Measurements from ENCODE around the gene C11orf21.
A peak's percentile ranks its signal among the peaks of the same experiment; 100 is the strongest.

C11orf21 gene

DNA sequence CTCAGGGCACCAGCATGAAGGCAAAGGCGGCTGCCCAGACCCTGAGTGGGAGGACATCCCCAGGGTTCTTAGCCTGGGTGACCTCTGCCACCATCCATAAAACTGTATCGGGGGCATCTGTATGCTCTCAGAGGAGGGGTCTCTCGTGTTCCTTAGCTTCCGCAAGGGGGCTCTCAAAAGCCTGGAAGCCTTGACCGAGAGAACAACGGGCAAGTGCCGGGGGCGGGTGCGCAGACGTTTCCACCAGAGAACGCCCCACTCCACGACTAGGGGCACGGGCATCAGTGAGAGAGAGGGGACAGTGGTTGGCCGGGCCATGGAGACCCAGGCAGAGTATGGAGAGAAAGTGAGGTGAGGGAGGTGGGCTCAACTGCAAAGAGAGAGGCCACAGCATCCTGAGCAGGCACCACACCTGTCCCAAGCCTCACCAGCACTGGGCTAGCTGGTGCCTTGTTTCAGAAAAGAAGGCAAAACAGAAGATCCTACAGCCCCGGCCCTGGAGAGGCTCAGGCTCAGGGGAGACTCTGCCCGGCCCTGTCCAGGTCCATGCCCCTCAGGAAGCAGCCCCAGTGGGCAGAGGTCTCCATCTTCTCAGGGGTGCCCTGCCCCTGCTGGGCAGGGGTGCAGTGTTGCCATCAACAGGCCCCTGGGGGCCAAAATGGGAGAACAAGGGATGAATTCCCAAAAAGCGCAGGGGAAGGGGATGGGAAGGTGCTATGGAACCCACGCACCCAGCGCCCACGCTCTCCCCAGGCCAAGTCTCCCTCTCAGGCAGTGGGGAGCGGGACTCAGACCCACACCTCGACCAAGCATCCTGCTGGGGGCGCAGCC, 6.0 kb upstream of the C11orf21 start:
- DNase-seq = peak; percentile 57

DNA sequence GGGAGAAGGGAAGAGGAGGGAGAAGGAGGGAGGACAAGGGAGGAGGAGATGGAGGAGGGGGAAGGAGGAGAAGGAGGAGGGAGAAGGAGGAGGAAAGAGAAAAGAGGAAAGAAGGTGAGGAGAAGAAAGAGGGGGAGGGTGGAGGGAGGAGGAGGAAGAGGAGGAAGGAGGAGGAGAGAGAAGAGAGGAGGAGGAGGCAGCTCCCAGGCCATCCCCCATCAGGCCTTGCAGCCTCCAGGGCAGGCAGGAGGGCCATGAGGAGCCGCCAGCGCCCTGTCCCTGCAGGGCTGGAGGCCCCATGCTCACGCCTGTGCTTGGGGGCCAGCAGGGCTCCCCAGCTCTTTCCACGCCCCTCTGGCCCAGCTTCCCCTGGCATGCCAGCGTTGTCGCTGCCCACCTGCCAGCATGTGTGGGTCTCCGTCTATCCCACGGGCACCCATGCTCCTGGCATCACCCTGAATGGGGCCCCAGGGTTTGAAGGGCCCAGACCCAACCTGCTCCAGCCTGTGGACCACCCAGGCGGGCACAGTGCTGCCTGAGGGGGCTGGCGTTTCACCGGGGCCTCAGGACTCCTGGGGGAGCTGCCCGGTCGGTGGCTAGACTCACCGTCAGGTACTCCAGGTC, 5.3 kb upstream of the C11orf21 start:
- DNase-seq = peak; percentile 50

DNA sequence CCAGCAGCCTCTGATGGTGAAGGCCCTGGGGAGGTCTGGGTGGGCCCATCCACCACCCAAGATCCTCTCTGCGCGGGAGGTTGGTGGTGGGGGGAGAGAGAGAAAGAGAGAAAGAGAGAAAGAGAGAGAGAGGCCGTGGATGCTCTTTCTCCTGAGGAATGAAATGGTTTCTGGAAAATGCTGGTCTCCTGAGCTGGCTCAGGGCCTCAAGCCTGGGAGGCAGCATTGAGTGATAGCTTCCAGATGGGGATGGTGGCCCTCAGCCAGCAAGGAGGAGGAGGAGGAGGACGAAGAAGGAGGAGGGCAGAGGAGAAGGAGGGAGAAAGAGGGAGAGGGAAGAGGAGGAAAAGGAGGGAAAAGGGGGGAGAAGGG, 4.7 kb upstream of the C11orf21 start:
- DNase-seq = no peak

DNA sequence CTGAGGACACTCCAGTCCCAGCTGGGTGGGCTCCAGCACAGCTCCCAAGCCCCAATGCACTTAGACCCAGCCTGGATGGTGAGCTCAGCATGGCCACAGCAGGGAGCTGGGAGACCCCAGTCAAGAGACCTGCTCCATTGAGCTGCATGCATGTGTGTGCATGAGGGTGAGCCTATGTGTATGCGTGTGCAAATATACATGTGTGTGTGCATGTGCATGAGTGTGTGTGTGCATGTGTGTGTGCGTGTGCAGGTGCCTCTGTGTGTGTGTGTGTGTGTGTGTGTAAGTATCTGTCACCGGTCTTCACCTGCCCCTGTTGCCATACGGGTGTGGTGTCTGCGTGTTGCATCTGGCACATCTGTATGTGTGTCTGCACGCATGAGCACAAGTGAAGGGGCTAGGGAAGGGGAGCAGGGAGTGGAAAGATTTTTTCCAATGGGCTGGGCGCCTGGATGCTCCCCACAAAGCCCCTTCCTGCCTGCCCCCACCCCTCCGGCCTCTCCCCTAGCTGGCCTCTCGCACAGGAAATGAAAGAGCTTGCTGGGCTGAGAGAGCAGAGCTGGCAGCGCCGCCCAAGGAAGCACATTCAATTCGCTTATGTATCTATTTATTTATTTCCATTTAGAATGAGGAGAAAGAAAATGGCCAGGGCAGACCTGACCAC, 4.2 kb upstream of the C11orf21 start:
- peak; percentile 65 for DNase-seq

DNA sequence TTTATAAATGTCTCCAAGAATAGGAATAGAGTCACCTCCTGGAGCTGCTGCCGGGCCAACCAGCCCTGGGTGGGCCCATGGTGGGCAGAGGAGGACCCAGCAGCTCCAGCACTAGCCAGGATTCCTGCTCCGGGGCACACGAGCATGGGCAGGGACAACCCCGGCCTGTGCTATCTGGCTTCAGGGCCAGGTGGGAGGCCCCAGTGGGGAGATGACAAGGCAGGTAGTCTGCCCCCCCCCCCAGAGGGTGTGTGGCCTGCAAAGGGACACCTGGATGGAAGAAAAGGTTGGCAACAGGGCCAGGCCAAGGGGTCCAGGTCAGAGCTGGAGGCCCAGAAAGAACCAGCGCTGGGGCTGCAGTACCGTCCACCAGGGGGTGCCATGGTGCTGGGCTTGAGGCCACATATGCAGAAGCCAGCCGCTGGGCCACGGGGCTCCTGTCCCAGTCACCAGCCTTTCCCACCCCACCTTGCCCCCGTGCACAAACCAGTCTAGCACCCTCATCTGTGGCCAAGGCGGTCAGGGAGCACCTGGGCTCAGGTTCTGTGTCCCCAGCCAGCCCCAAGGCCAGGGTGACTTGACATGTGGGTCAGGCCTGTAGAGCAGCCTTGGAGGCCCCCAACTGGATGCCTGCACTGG, 3.5 kb upstream of the C11orf21 start:
- peak; percentile 93 for DNase-seq

DNA sequence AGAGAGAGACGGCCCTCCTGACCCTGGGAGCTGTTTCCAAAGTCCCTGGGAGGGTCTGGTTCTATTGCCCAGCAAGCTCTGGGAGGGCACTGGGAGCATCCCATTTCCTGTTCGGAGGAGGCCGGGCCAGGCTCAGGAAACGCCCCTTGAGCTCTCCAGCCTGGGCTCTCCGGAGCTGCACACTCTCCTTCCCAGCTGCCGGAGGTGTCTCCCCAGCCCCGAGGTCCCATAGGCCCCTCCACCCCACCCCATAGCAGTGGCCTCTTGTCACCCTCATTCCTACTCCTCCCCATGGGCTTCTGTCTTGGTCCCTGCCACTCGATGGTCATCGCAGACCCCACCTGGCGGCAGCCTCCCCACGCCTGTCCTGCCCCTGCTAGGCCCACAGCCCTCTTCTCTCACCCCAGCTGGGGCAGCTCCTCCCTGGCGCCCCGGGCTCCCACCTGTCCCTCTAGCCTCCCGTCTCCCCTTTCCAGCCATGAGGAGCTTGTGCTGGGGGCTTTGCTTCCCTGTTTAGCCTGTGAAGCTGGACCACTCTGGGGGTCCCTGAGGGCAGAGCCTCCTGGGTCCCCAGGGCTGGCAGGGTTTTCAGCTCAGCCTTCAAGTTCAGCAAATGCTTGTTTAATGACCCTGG, 2.9 kb upstream of the C11orf21 start:
- DNase-seq = peak; percentile 54

DNA sequence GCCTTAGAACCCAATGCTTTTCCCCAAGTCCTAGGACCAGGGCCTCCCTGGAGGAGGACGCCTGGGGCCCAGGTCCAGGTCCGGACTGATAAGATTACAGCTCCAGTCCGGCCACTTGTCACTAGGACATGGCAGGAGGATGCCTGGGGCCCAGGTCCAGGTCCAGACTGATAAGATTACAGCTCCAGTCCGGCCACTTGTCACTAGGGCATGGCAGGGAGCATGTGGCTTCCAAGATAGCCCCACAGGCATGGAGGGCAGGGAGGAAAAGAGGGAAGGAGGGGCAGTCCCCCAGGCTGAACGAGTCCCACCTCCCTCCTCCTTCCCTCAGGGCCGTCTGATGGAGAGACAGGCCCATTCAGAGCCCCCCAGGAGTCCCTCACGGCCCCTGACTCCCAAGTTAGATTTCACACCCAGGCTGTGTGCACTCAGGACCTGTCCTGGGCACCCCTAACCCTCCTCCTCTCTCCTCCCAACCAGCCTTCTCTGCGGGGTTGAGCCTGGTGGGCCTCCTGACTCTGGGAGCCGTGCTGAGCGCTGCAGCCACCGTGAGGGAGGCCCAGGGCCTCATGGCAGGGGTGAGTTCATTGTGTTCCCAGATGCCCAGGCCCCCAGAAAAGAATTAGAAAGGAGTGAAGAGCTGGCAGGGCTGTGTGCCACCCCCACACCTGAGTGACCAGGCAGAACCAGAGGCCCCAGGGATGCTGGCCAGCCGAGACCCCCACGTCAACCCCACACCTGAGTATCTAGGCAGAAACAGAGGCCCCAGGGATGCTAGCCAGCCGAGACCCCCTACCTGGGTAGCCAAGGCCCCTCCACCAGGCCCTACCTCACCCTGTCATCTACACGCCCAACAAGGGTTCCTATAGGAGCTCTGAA, 2.1 kb upstream of the C11orf21 start:
- DNase-seq = peak; percentile 59

DNA sequence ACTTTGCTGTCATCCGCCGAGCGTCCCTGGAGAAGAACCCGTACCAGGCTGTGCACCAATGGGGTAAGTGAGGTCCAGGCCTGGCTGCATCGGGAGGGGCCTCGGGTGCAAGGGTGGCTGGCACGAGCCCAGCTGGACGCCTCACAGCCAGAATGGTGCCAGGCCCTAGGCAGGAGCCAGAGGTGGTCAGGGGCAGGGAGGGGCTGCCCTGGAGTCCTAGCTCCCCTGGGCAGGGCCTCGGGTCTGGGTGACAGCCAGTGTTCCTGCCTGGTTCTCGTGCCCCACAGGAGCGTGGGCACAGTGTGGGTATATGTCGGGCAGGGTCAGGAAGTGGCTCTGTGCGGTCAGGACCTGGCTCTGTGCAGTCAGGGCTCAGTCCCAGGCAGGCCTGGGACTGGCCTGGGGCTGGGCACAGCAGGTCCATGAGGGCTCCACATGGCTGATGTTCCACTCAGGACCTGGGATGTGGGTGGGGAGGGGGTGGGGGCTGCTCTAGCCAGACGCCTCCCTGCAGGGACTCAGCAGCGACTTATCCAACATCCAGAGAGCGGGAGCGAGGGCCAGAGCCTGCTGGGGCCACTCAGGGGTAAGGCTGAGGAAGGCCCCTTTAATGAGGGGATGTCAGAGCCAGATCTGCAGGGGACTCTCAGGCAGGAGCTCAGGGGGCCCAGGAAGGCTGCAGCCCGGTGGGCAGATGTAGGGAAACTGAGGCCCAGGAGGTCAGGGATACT, 1.3 kb upstream of the C11orf21 start:
- DNase-seq = peak; percentile 63

DNA sequence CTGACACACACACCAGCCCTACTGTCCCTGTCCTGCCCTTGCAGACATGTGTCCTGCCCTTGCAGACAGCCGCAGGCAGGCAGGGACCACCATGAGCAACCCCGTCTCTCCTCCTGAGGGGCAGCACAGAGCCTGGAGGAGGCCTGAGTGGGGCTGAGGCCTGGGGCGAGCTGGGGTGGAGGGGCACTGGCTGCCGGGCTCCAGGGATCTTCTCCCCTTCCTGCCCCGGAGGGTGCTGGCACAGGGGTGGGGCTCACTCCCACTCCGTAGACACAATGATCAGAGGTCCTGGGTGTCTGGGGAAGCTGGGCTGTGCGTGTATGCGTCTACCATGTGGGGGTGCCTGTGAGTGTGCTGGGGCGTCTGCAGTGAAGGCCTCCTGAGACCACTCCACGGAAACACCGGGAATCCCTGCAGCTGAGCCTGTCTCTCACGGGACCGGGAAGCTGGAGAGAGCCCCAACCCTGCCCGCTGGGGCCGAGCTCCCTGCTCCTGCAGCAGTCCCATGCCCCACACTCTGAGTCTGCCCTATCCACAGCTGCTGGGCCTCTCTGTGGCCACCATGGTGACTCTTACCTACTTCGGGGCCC, 683 bp upstream of the C11orf21 start:
- no peak for DNase-seq

DNA sequence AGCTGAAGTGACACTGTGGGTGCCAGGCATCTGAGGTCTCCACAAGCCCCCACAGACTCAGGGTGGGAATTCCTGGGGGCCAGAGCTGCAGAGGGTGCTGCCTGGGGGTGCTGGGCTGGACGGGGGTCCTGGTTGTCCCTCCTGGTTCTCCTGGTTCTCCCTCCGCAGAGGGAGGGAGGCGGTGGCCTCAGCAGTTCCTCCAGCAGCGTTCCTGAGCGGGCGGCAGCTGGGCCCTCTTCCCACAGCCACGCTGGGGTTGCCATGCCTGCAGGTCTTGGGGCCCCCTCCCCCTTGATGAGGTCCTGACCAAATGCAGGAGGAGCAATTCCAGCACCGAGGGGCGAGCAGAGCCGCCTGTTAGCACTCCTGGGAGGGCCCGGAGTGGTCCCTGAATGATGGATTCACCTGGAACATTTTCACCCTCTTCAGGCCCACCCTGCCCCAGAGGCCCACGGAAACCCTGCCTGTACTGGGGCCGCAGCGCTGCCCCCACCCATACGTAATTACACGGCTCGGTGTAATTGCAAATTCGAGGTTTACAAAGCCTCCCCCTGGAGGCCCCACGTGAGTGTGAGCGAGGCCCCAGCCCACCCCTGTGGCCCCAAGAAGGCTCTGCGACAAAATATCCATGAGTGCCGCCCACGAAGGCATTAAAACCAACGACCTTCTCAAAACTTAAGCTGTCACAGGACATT, 635 bp downstream of the C11orf21 start:
- no peak for DNase-seq

DNA sequence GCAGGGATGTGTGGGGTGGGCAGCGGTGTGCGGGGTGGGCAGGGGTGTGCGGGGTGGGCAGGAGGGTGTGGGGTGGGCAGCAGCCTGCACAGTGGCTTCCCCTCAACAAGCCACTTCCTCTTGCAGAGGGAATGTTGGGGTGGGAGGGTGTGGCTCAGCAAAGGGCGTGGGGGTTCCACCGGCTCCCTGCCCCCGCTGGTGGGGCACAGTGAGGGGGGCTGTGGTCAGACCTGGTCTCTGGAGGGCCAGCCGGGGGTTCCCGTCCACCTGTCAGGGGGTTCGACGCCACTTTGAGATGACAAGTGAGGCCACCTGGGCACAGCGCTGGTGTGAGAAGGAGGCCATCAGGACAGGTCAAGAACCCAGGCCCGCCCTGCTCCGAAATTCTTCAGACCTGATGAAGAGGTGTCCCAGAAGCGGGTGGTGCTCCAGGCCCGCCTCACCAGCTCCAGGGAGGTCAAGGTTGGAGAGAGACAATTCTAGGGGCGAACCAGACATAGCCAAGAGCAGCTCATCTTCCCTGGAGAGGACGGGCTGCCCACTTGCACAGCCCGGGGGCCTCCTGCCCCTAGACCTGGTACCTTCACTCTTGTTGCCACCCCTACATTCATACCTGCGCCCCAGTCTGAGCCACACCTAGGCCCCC, 1.3 kb downstream of the C11orf21 start:
- DNase-seq = no peak

DNA sequence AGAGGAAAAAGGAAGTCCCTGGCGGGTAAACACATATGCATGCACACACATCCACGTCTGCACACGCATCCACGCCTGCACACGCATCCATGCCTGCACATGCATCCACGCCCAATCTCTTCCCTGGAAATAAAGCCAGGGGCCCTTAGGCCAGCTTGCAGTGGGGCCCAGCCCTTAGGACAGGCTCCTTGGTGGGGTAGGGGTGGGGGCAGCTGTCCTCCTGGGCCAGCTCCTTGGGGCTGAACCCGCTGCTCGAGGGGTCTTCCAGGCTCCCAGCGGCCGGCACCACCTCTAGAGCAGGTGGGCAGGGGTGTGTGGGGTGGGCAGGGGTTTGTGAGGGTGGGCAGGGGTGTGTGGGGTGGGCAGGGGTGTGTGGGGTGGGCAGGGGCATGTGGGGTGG, 1.9 kb downstream of the C11orf21 start:
- no peak for DNase-seq

DNA sequence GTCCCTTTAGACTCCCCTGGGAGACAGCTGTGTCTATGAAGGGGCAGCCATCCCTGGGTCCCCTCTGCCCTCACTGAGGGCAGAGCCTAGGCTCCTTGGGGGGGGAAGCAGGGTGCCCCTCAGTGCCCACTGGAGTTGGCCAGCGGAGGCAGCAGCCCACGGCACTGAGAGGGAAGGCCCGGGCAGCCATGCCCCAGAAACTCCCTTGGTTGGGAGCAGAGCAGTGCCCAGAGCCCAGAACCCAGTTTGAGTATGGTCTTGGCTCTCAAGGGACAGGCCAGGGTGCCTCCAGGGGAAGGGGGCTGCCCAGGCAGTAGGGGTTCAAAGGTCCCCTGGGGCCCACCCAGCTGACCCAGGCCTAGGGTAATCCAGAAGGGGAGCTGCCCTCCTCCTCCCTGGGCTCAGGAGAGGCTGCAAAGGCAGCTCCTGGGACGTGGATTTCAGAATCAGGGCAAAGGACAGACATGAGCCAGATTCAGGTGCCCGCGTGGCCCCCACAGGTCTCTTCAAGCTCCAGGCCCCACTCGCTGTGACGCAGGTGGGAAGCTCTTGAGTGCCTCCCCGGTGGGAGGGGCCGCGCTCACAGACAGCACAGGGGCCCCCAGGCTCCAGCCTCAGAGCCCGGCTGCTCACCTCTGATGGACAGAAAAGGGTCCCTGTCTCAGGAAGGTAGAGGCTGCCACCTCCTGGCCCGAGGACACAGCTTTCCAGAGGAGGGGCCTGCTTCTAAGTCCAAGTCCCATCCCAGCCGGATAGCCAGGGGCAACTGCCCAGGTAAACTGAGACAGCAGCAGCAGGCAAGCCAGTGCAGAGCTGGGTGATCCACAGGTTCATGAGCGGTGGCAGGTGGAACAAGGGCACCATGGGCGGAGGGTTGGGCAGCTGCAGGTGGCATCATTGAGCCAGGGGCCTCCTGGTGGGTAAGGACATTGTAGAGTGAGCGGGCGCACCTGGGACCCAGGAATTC, 2.6 kb downstream of the C11orf21 start:
- DNase-seq = peak; percentile 67

DNA sequence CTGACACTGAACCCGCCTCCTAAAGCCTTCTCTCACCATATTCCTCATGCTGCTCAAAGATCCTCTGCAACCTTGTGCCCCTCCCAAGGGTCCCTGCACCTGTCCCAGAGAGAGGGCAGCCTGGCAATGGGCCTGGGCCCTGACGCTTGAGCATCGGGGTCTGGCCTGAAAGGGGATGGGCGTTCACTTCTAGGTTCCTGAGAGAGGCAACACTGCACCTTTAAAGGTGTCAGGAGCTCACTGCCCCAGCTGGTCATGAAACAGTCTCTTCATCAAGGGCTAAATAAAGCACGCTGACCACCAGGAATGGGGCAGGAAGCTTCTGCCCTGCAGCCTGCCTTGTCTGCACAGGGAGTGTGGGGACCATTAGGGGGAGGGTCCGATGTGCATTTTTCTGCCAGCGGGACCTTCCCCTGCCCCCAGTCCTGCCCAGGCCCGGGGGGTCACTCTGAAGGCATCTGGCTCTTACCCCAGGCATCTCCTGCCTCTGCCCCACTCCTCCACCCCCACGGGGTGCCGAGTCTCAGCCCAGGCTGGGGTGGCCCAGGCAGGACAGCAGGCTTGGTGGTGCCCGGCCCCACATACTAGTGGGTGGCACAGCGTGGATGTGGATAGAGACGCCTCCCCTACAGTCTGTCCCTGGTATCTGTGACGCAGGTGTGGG, 3.5 kb downstream of the C11orf21 start:
- DNase-seq = no peak

DNA sequence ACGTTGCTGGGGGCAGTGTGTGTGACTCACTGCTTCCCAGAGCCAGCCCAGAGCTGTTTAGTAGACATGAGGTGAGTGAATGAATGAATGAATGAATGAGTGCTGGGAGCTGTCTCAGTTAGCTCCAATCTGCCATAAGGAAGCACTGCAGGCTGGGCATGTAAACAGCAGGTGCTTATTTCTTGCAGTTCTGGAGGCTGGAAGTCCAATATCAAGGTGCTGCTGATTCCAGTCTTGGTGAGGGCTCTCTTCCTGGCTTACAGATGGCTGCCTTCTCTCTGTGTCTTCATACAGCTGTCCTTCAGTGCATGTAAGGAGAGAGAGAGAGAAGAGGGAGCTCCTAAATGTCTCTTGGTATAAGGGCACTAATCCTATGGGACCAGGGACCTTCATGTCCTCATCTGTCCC, 4.1 kb downstream of the C11orf21 start:
- DNase-seq = no peak

DNA sequence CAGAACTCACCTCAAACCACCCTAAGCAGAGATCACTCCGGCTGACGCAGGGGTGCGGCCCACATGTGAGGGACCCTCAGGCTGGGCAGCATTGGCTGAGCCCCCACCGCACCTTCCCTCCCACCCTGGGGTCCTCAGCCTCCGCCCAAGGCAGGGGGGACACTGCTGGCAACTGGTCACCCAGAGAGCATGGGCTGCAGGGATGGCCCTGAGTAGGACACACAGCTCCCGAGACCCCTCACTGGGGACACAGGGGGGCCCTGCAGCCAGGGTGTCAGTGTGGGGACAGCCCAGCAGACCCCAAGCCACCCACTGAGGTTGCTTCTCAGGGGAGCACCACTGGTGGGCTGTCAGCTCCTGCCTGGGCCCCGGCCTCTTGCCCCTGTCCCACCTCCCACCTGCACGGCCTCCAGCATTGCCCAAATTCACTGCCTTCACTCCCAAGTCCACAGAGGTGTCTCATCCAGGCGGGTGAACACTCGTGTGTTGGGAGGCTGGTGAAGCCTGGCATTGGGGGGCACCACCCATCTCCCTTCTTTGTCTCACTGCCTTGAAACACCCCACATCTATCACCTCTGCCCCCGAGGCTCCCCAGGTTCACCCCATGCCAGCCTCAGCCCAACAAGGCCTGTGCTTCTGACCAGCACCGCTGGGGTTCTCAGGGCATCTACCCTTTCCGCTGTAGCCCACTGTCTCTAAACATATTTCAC, 4.7 kb downstream of the C11orf21 start:
- DNase-seq = peak; percentile 61
